ENCODE measurements around the gene ADAMTS19.

DNA sequence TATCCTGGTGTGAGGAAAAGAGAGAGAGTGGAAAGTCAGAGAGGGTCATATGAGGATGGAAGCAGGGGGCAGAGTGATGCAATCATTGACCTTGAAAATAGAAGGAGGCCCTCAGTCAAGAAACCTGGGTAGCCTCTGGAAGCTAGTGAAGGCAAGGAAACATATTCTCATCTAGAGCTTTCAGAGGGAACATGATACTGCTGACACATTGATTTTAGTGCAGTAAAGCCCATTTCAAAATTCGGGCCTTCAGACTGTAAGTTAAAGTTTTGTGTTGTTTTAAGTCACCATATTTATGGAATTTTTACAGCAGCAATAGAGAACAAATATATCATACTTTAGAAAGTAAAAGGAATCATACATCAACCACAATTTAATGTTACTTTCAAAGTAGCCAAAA is 87.0 kb downstream of the ADAMTS19 start:
- TF ChIP-seq, protein P1, sequence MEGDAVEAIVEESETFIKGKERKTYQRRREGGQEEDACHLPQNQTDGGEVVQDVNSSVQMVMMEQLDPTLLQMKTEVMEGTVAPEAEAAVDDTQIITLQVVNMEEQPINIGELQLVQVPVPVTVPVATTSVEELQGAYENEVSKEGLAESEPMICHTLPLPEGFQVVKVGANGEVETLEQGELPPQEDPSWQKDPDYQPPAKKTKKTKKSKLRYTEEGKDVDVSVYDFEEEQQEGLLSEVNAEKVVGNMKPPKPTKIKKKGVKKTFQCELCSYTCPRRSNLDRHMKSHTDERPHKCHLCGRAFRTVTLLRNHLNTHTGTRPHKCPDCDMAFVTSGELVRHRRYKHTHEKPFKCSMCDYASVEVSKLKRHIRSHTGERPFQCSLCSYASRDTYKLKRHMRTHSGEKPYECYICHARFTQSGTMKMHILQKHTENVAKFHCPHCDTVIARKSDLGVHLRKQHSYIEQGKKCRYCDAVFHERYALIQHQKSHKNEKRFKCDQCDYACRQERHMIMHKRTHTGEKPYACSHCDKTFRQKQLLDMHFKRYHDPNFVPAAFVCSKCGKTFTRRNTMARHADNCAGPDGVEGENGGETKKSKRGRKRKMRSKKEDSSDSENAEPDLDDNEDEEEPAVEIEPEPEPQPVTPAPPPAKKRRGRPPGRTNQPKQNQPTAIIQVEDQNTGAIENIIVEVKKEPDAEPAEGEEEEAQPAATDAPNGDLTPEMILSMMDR (optimal IDR thresholded peaks at IDR 0.05 in 1 of 3, IDR thresholded peaks at IDR 0.05 in 1 of 3, conservative IDR thresholded peaks at IDR 0.05 in 1 of 3; ENCODE audit: extremely low read depth in 1 of 3, insufficient read depth in 2 of 3, low read length in 3 of 3): no peak
- TF ChIP-seq EZH2 (IDR thresholded peaks at IDR 0.05; ENCODE audit: low read length): no peak

Measured in keratinocyte (primary cell).